ES-I3 (cell line): Measurements from ENCODE around the gene DSCAML1.

Experiments used
- H3K36me3 ChIP-seq: 2 replicates; pipeline ENCODE4 v1.6.1; 2013; ENCODE audit warnings: mild to moderate bottlenecking, low read length, control low read depth, moderate library complexity; ENCODE audit not compliant: insufficient read depth
- H3K4me1 ChIP-seq: 2 replicates; pipeline ENCODE4 v1.6.1; 2013; ENCODE audit warnings: mild to moderate bottlenecking, control low read depth, low read length; ENCODE audit not compliant: insufficient read depth
- H3K9ac ChIP-seq: 2 replicates; pipeline ENCODE4 v1.6.1; 2013; ENCODE audit warnings: low read depth, mild to moderate bottlenecking, low read length, moderate library complexity
- H3K9me3 ChIP-seq: 2 replicates; pipeline ENCODE4 v1.6.1; 2013; ENCODE audit warnings: mild to moderate bottlenecking, low read length, moderate library complexity; ENCODE audit not compliant: control insufficient read depth, insufficient read depth

DSCAML1 gene

GRCh38 chr11:117799634-117800033 is 2.6 kb upstream of the DSCAML1 start:
- no peaks in the 10 kb centered on the region for H3K36me3 ChIP-seq
- no peak overlapping the region for H3K9ac ChIP-seq
- H3K4me1 ChIP-seq, result no peaks in the 10 kb centered on the region; the same call in 1 of the 2 replicates

GRCh38 chr11:117796456-117796871 is 552 bp downstream of the DSCAML1 start:
- H3K9me3 ChIP-seq, result no peaks in the 10 kb centered on the region
- peak overlapping the region; percentile 52 for H3K9ac ChIP-seq
- H3K36me3 ChIP-seq, result no peaks in the 10 kb centered on the region
- no peaks in the 10 kb centered on the region; the same call in 1 of the 2 replicates for H3K4me1 ChIP-seq

More at GRCh38 chr11:117799634-117800033, 2.6 kb upstream of the DSCAML1 start:
- no peaks in the 10 kb centered on the region for H3K9me3 ChIP-seq

- Histone ChIP-seq H3K9me3 (no peaks in the 10 kb centered on the region), H3K36me3 (no peaks in the 10 kb centered on the region), H3K9ac (peak overlapping the region; percentile 52), H3K4me1 (no peaks in the 10 kb centered on the region; the same call in 1 of the 2 replicates)
Observed at GRCh38 chr11:117795638-117796455, 1.2 kb downstream of the DSCAML1 start.

GRCh38 chr11:117794772-117795629 is 2.0 kb downstream of the DSCAML1 start:
- Histone ChIP-seq H3K36me3 (no peaks in the 10 kb centered on the region), H3K9ac (peak overlapping the region; percentile 52), H3K9me3 (no peaks in the 10 kb centered on the region), H3K4me1 (no peaks in the 10 kb centered on the region; the same call in 1 of the 2 replicates)

- no peaks in the 10 kb centered on the region for H3K36me3 ChIP-seq
- no peak overlapping the region for H3K9ac ChIP-seq
- no peaks in the 10 kb centered on the region for H3K9me3 ChIP-seq
- H3K4me1 ChIP-seq, result no peaks in the 10 kb centered on the region; the same call in 1 of the 2 replicates
Observed at GRCh38 chr11:117794135-117794534, 2.9 kb downstream of the DSCAML1 start.

- no peaks in the 10 kb centered on the region; the same call in 1 of the 2 replicates for H3K4me1 ChIP-seq
- no peak overlapping the region for H3K9ac ChIP-seq
- no peaks in the 10 kb centered on the region for H3K36me3 ChIP-seq
Observed at GRCh38 chr11:117793583-117793982, 3.4 kb downstream of the DSCAML1 start.

GRCh38 chr11:117792992-117793391 is 4.0 kb downstream of the DSCAML1 start:
- Histone ChIP-seq H3K36me3 (no peaks in the 10 kb centered on the region), H3K9me3 (no peaks in the 10 kb centered on the region), H3K4me1 (no peaks in the 10 kb centered on the region; the same call in 1 of the 2 replicates), H3K9ac (no peak overlapping the region)

More at GRCh38 chr11:117793583-117793982, 3.4 kb downstream of the DSCAML1 start:
- H3K9me3 ChIP-seq, result no peaks in the 10 kb centered on the region

GRCh38 chr11:117792241-117792640 is 4.8 kb downstream of the DSCAML1 start:
- H3K9me3 ChIP-seq, result no peaks in the 10 kb centered on the region
- H3K36me3 ChIP-seq, result no peaks in the 10 kb centered on the region
- no peaks in the 10 kb centered on the region; the same call in 1 of the 2 replicates for H3K4me1 ChIP-seq
- H3K9ac ChIP-seq, result no peak overlapping the region

- no peaks in the 10 kb centered on the region for H3K9me3 ChIP-seq
- H3K4me1 ChIP-seq, result 0 out of 2 replicates have a peak, but pooled peaks cover 8% of the 10 kb centered on the region
- no peak overlapping the region for H3K9ac ChIP-seq
- no peaks in the 10 kb centered on the region for H3K36me3 ChIP-seq
Observed at GRCh38 chr11:117790279-117790678, 6.7 kb downstream of the DSCAML1 start.

- no peak overlapping the region for H3K9ac ChIP-seq
- no peaks in the 10 kb centered on the region for H3K9me3 ChIP-seq
- H3K36me3 ChIP-seq, result no peaks in the 10 kb centered on the region
- peaks cover 11% of the 10 kb centered on the region; the same call in 1 of the 2 replicates for H3K4me1 ChIP-seq
Observed at GRCh38 chr11:117789241-117789640, 7.8 kb downstream of the DSCAML1 start.

- H3K9ac ChIP-seq, result no peak overlapping the region
- H3K4me1 ChIP-seq, result peaks cover 11% of the 10 kb centered on the region; the same call in 1 of the 2 replicates
- no peaks in the 10 kb centered on the region for H3K9me3 ChIP-seq
- H3K36me3 ChIP-seq, result no peaks in the 10 kb centered on the region
Observed at GRCh38 chr11:117786135-117786870, 10.7 kb downstream of the DSCAML1 start.

GRCh38 chr11:117782101-117782500 is 14.9 kb downstream of the DSCAML1 start:
- Histone ChIP-seq H3K9me3 (no peaks in the 10 kb centered on the region), H3K9ac (no peak overlapping the region), H3K4me1 (peaks cover 11% of the 10 kb centered on the region; the same call in 1 of the 2 replicates), H3K36me3 (no peaks in the 10 kb centered on the region)

- peaks cover 11% of the 10 kb centered on the region; the same call in 1 of the 2 replicates for H3K4me1 ChIP-seq
- H3K36me3 ChIP-seq, result no peaks in the 10 kb centered on the region
Observed at GRCh38 chr11:117781627-117782026, 15.4 kb downstream of the DSCAML1 start.

GRCh38 chr11:117780456-117780855 is 16.6 kb downstream of the DSCAML1 start:
- H3K9ac ChIP-seq, result no peak overlapping the region
- H3K4me1 ChIP-seq, result peaks cover 4% of the 10 kb centered on the region; the same call in 1 of the 2 replicates
- no peaks in the 10 kb centered on the region for H3K36me3 ChIP-seq
- H3K9me3 ChIP-seq, result no peaks in the 10 kb centered on the region

More at GRCh38 chr11:117781627-117782026, 15.4 kb downstream of the DSCAML1 start:
- H3K9ac ChIP-seq, result no peak overlapping the region
- no peaks in the 10 kb centered on the region for H3K9me3 ChIP-seq
